GM12864 (cell line): ENCODE measurements around the gene CHD1L.
A peak's percentile ranks its signal among the peaks of the same experiment; 100 is the strongest.

ENCODE experiments used
- DNase-seq: peaks from one replicate; pipeline ENCODE4 v3.0.0-alpha.2; 2011; ENCODE audit warnings: low read depth
- H3K4me3 ChIP-seq: 2 replicates; pipeline ENCODE4 v1.5.1; 2011; ENCODE audit warnings: mild to moderate bottlenecking, low read depth, low read length, control low read depth
- TF ChIP-seq, protein P1 (sequence below): IDR thresholded peaks from 2 replicates; pipeline ENCODE4 v1.5.1; 2011; ENCODE audit warnings: low read depth, mild to moderate bottlenecking, moderate library complexity, low read length, control low read depth, inconsistent platforms; ENCODE audit errors: missing control alignments

CHD1L gene

DNA sequence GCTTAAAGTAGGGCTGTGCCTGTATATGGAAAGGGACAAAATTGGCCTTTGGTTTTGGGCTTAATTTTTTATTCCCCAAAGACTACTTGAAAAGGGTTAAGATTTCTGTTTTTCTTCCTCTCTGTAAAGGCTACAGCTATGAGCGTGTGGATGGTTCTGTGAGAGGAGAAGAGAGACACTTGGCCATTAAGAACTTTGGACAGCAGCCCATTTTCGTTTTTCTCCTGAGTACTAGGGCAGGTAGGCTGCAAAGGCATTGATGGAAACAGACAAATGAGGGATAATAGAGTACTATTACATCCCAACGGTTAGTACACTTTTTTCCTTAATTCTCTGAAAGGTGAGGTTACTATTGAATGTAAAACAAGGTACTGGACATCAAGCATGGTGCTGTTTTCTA, 29.6 kb downstream of the CHD1L start:
- no peak overlapping the region for H3K4me3 ChIP-seq
- TF ChIP-seq, protein P1, sequence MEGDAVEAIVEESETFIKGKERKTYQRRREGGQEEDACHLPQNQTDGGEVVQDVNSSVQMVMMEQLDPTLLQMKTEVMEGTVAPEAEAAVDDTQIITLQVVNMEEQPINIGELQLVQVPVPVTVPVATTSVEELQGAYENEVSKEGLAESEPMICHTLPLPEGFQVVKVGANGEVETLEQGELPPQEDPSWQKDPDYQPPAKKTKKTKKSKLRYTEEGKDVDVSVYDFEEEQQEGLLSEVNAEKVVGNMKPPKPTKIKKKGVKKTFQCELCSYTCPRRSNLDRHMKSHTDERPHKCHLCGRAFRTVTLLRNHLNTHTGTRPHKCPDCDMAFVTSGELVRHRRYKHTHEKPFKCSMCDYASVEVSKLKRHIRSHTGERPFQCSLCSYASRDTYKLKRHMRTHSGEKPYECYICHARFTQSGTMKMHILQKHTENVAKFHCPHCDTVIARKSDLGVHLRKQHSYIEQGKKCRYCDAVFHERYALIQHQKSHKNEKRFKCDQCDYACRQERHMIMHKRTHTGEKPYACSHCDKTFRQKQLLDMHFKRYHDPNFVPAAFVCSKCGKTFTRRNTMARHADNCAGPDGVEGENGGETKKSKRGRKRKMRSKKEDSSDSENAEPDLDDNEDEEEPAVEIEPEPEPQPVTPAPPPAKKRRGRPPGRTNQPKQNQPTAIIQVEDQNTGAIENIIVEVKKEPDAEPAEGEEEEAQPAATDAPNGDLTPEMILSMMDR: no peak
- DNase-seq: no peak

DNA sequence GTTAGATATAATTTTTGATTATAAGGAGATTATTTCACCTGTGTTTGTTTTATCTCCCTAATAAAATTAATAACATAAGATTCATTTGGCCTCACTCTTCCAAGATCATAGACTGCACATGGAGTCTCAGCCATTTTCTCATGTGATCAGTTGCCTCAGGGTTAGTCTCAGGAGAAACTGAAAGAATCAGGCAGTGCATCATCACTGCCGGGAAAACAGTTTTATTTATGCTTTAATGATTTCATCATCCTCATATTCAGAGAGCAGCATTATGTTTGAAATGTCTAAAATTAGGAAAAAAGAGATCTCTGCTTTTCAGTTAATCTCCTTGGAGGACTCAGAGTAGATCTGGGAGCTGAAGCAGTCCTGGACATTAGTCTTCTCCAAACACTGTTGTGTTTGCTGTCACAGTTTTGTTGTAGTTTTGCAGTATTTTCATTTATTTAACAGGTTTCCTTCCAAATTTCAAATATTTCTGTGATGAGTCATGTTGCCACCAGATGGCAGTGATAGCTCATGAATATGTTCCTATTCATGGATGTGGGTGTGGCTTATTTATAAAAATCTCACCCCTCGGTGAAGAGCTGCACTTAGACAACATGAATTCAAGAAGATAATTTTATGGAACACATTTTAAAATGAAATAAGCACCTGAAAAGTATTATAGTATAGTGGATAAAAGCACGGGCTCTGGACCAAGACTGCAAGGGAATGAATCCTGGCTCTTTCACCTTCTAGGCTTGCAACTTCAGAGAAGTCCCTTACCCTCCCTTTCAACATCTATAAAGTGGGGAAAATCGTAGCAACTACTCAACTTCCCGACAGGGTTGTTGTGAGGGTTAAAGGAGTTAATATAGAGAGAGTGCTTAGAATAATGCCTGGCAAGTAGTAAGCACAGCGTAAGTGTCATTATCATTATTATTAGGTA, 31.2 kb downstream of the CHD1L start:
- peak; percentile 22 for DNase-seq
- TF ChIP-seq, protein P1: peak; percentile 46
- no peak overlapping the region for H3K4me3 ChIP-seq

DNA sequence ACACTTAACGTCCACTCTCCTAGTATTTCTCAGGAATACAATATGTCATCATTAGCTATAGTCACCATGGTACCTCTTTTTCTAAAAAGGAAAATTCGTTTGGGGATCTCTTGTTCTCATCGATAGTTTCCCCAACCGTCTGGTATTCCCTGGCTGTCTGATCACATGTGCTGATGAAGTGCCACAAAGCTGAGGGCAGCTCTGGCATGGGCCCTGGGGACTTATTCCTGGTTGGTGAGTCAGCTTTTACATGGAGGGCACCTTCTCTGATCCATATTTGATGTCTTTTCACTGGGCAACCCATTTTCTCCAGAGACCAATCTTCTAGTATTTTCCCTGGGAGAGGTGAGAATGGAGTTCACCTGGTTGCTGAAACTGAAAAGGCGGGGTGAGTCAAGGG, 39.5 kb downstream of the CHD1L start:
- no peak overlapping the region for H3K4me3 ChIP-seq
- TF ChIP-seq, protein P1: no peak
- DNase-seq: no peak

DNA sequence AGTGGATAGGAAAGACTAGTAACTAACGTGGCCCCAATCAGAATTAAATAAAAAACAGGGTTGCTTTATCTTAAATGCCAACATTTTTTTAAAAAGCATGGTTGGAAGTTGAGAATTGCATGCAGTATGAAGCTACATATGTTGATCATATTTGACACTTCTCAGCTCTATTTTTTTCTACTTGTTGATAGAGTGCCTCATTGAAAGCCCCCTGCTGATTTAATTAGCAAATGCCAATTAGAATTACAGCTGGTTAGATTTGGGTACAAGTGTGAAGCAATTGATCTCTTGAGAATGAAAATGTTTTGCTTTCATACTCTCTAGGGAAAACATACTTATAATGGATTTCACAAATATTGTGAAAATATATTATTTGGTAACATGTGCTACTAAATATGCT, 40.5 kb downstream of the CHD1L start:
- no peak overlapping the region for H3K4me3 ChIP-seq
- TF ChIP-seq, protein P1: no peak

DNA sequence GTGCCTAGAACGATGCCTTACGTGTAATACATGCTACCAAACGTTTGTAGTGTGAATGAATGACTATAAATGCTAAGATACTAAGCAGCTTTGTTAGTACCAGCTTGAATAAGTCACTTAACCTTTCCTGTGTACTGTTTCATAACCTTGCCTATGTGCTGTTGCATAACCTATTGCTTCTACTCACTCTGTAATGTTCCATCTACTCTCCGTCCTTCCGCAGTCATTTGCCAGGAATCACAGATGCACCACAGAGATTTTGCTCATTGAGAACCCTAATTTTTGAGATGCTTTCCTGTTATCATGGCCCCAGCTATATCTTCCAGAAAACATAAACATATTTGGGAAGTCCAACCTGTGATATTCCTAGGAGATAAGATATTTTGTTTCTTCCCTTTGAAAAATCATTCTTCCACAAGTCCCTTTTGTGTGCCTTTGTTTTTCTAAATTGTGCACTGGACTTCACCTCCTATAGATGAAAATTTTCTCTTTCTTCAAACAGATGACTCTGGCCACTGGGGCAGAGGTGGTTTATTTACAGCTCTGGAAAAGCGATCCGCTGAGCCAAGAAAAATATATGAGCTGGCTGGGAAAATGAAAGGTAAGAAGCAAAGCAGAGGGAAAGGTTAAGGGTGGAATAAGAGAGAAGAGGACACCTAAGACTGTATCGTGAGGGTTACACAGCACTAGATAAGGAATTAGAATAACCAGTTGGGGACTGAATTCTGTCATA, 44.8 kb downstream of the CHD1L start:
- no peak overlapping the region for H3K4me3 ChIP-seq
- TF ChIP-seq, protein P1: no peak
- no peak for DNase-seq

More for the DNA sequence above, 40.5 kb downstream of the CHD1L start:
- DNase-seq: no peak

DNA sequence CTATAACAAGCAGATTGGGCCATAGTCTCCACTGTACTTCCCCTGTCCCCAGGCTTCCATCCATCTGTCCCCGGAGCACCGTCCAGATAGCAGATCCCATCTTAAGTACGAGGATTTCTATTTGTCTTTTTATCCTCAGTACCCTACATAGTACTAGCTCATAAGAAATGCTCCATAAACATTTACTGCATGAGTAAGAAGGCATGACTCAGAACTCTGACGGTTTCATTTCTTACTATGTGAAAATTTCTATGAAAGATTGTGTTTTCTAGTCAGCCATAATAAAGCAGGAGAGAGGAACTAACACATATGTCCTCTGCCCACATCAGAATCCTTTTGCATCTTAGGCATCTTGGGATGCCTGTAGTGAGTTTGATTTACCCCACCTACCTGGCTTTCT, 49.5 kb downstream of the CHD1L start:
- DNase-seq: no peak
- no peak overlapping the region for H3K4me3 ChIP-seq
- TF ChIP-seq, protein P1: no peak
